PC-9 (cell line): Measurements from ENCODE around the gene CFAP210.

Source experiments
- EZH2 ChIP-seq: fragments of 200-600 bp; sonication (generic); IDR thresholded peaks from 2 replicates; pipeline ENCODE4 v1.8.0; 2017; ENCODE audit warnings: antibody characterized with exemption, low read depth
- TF ChIP-seq, protein P1 (sequence below): fragments of 200-600 bp; sonication (generic); conservative IDR thresholded peaks from 2 replicates; pipeline ENCODE4 v1.6.1; 2017; ENCODE audit warnings: mixed run types, antibody characterized with exemption, mild to moderate bottlenecking, moderate library complexity

DNA sequence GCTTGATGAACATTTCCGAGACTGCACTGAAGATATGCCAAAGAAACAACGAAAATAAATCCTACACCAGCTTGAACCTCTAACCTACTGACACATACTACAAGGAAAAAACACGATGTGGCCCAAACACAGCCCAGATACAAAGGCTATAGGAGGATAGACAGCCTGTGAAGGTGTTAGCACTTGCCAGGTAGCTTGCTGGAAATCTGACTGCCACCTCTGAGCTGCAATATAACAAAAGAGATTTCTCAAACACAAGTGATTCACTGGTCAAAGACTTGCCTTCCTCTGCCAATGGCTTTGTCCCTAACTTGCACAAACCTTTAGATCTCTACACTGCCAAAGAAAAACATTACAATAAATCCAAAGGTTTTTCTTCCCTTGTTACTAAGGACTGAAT lies 21.1 kb downstream of the CFAP210 start:
- TF ChIP-seq, protein P1, sequence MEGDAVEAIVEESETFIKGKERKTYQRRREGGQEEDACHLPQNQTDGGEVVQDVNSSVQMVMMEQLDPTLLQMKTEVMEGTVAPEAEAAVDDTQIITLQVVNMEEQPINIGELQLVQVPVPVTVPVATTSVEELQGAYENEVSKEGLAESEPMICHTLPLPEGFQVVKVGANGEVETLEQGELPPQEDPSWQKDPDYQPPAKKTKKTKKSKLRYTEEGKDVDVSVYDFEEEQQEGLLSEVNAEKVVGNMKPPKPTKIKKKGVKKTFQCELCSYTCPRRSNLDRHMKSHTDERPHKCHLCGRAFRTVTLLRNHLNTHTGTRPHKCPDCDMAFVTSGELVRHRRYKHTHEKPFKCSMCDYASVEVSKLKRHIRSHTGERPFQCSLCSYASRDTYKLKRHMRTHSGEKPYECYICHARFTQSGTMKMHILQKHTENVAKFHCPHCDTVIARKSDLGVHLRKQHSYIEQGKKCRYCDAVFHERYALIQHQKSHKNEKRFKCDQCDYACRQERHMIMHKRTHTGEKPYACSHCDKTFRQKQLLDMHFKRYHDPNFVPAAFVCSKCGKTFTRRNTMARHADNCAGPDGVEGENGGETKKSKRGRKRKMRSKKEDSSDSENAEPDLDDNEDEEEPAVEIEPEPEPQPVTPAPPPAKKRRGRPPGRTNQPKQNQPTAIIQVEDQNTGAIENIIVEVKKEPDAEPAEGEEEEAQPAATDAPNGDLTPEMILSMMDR: no peak
- TF ChIP-seq EZH2: no peak
